GM12891 (cell line): ENCODE measurements around the gene MLLT6.

Source experiments
- PAX5 ChIP-seq: IDR thresholded peaks from 2 replicates; pipeline ENCODE4 v1.6.1; 2011; ENCODE audit warnings: low read length, moderate library complexity, mild to moderate bottlenecking; ENCODE audit not compliant: insufficient read depth, severe bottlenecking
- POLR2A ChIP-seq: IDR thresholded peaks from 2 replicates; pipeline ENCODE4 v1.6.1; 2011; ENCODE audit warnings: low read depth, low read length, control low read depth
- POLR2AphosphoS5 ChIP-seq: IDR thresholded peaks from 2 replicates; pipeline ENCODE4 v1.6.1; 2011; ENCODE audit warnings: low read depth, low read length, control low read depth
- POU2F2 ChIP-seq: IDR thresholded peaks from 2 replicates; pipeline ENCODE4 v1.6.1; 2011; ENCODE audit warnings: low read depth, mild to moderate bottlenecking, control low read depth, low read length, moderate library complexity
- SPI1 ChIP-seq: IDR thresholded peaks from 2 replicates; pipeline ENCODE4 v1.6.1; 2011; ENCODE audit warnings: low read depth, low read length, control low read depth
- TAF1 ChIP-seq: IDR thresholded peaks from 2 replicates; pipeline ENCODE4 v1.6.1; 2011; ENCODE audit warnings: low read depth, low read length, control low read depth

GRCh38 chr17:38773258-38773657, 68.2 kb downstream of the MLLT6 start:
- TF ChIP-seq TAF1: no peak
- no peak for TF ChIP-seq POLR2A
- no peak for TF ChIP-seq POLR2AphosphoS5
- no peak for TF ChIP-seq SPI1
- TF ChIP-seq POU2F2: no peak
- TF ChIP-seq PAX5: no peak
